Measurements from ENCODE around the gene MLNR. TPM values are rescaled to one million over a fixed set of nuclear protein-coding genes. Genes with fewer than 3 reads are reported as not detected.

The MLNR gene
- total RNA-seq, 2 experiments from 2014 or later = not detected

- POLR2A ChIA-PET = no interaction called here
- no peak overlapping the region for H3K27ac Mint-ChIP-seq
- H3K4me3 Mint-ChIP-seq = peak overlapping the region; percentile 18
- Histone ChIP-seq H3K27ac (ENCODE audit: low read depth in 1 of 2, low read length in 2 of 2) (no peak overlapping the region), H3K9me3 (ENCODE audit: control insufficient read depth in 1 of 2, insufficient read depth in 1 of 2, low read length in 2 of 2) (peaks cover 0 to 12% of the 10 kb centered on the region in 2 experiments), H3K4me3 (ENCODE audit: low read length) (no peak overlapping the region), H3K27me3 (ENCODE audit: control insufficient read depth in 1 of 2, insufficient read depth in 2 of 2, low read length in 2 of 2) (peaks cover 37 to 53% of the 10 kb centered on the region in 2 experiments), H3K36me3 (ENCODE audit: insufficient read depth, low read length) (no peaks in the 10 kb centered on the region), H3K4me1 (ENCODE audit: insufficient read depth, low read length) (peaks cover 20% of the 10 kb centered on the region)
- DNase-seq (no peak), ATAC-seq (ENCODE audit: poor library complexity) (no peak)
- peaks cover 68% of the 10 kb centered on the region for H3K27me3 Mint-ChIP-seq
- no peaks in the 10 kb centered on the region for H3K9me3 Mint-ChIP-seq
- TF ChIP-seq CTCF (IDR thresholded peaks at IDR 0.05) = no peak
- no peaks in the 10 kb centered on the region for H3K36me3 Mint-ChIP-seq (ENCODE audit: low read depth)
- intact Hi-C loops (cut with DNase I, micrococcal nuclease) = no loop called here
- CTCF ChIA-PET = no interaction called here
- H3K4me1 Mint-ChIP-seq (ENCODE audit: low read depth) = peaks cover 20% of the 10 kb centered on the region
These were observed 1.6 kb upstream of the MLNR start for GRCh38 chr13:49218493-49219051.

GRCh38 chr13:49219647-49220035, 497 bp upstream of the MLNR start:
- Mint-ChIP-seq H3K36me3 (ENCODE audit: low read depth) (no peaks in the 10 kb centered on the region), H3K27ac (no peak overlapping the region), H3K9me3 (no peaks in the 10 kb centered on the region), H3K27me3 (peaks cover 76% of the 10 kb centered on the region), H3K4me3 (peak overlapping the region; percentile 73), H3K4me1 (ENCODE audit: low read depth) (peaks cover 16% of the 10 kb centered on the region)
- Histone ChIP-seq H3K36me3 (ENCODE audit: insufficient read depth, low read length) (no peaks in the 10 kb centered on the region), H3K27me3 (ENCODE audit: control insufficient read depth in 1 of 2, insufficient read depth in 2 of 2, low read length in 2 of 2) (peaks cover 44 to 53% of the 10 kb centered on the region in 2 experiments), H3K9me3 (ENCODE audit: control insufficient read depth in 1 of 2, insufficient read depth in 1 of 2, low read length in 2 of 2) (peaks cover 0 to 12% of the 10 kb centered on the region in 2 experiments), H3K4me3 (ENCODE audit: low read length) (no peak overlapping the region), H3K4me1 (ENCODE audit: insufficient read depth, low read length) (peaks cover 19% of the 10 kb centered on the region), H3K27ac (ENCODE audit: low read depth in 1 of 2, low read length in 2 of 2) (no peak overlapping the region)
- intact Hi-C loops (cut with DNase I, micrococcal nuclease) = no loop called here
- ATAC-seq (ENCODE audit: poor library complexity) = peak; percentile 5
- ChIA-PET CTCF (no interaction called here), POLR2A (no interaction called here)
- TF ChIP-seq CTCF (IDR thresholded peaks at IDR 0.05) = no peak
- DNase-seq = no peak

GRCh38 chr13:49220856-49221589, 885 bp downstream of the MLNR start:
- Histone ChIP-seq H3K27ac (ENCODE audit: low read depth in 1 of 2, low read length in 2 of 2) (no peak overlapping the region), H3K4me3 (ENCODE audit: low read length) (no peak overlapping the region), H3K36me3 (ENCODE audit: insufficient read depth, low read length) (no peaks in the 10 kb centered on the region), H3K4me1 (ENCODE audit: insufficient read depth, low read length) (peaks cover 11% of the 10 kb centered on the region), H3K27me3 (ENCODE audit: control insufficient read depth in 1 of 2, insufficient read depth in 2 of 2, low read length in 2 of 2) (peaks cover 44 to 53% of the 10 kb centered on the region in 2 experiments), H3K9me3 (ENCODE audit: control insufficient read depth in 1 of 2, insufficient read depth in 1 of 2, low read length in 2 of 2) (peaks cover 0 to 12% of the 10 kb centered on the region in 2 experiments)
- Mint-ChIP-seq H3K9me3 (no peaks in the 10 kb centered on the region), H3K27ac (no peak overlapping the region), H3K36me3 (ENCODE audit: low read depth) (no peaks in the 10 kb centered on the region), H3K4me1 (ENCODE audit: low read depth) (peaks cover 8% of the 10 kb centered on the region), H3K27me3 (peaks cover 83% of the 10 kb centered on the region), H3K4me3 (peak overlapping the region; percentile 82)
- ATAC-seq (ENCODE audit: poor library complexity) (no peak), DNase-seq (peak in 3 of 14 experiments; percentile 4 to 27 (median 25))
- no peak for TF ChIP-seq CTCF (IDR thresholded peaks at IDR 0.05)
- intact Hi-C loops (cut with DNase I, micrococcal nuclease) = no loop called here
- ChIA-PET POLR2A (interaction anchor here (0.8 kb wide), 1 partner anchor 245 kb away, joined by 3 read pairs; the partner anchor contains the start of gene FNDC3A), CTCF (no interaction called here)
